OCI-LY7 (cell line): Measurements from ENCODE around the gene CELF4. TPM values are rescaled to one million over a fixed set of nuclear protein-coding genes. Genes with fewer than 3 reads are reported as not detected.

Experiments
- BruUV-seq: library from RNA; stranded (reverse); fragments of 400-500 nt; replicated peaks from 2 replicates; lab custom pipeline; 2021; lab: Mats Ljungman, UMichigan
- CTCF ChIA-PET: fragments of 300-600 bp; sonication (Branson Sonifier 250); formaldehyde crosslinking; loops from one replicate; lab custom pipeline; 2022; ENCODE audit warnings: antibody characterized with exemption; ENCODE audit not compliant: unreplicated experiment; lab: Charles Lee
- POLR2A ChIA-PET: fragments of 300-600 bp; sonication (Branson Sonifier 250); formaldehyde crosslinking; loops from one replicate; lab custom pipeline; 2022; ENCODE audit warnings: antibody characterized with exemption; lab: Charles Lee
- DNase-seq: peaks from one replicate; pipeline ENCODE4 v3.0.0-alpha.2; 2015; ENCODE audit warnings: low spot score
- H2AFZ ChIP-seq: fragments of 200-600 bp; sonication (generic), shearing (Covaris generic); 2 replicates; pipeline ENCODE4 v1.6.1; 2014; ENCODE audit warnings: mild to moderate bottlenecking, antibody characterized with exemption, low read length, moderate library complexity
- H3K27ac ChIP-seq: fragments of 200-600 bp; sonication (generic); 2 replicates; pipeline ENCODE4 v1.5.1; 2014; ENCODE audit warnings: mixed run types, low read depth, mild to moderate bottlenecking, moderate library complexity, low read length, inconsistent platforms; ENCODE audit not compliant: poor library complexity, severe bottlenecking
- H3K36me3 ChIP-seq: fragments of 200-600 bp; sonication (generic); 2 replicates; pipeline ENCODE4 v1.6.1; 2014; ENCODE audit warnings: mild to moderate bottlenecking, antibody characterized with exemption, low read length, moderate library complexity, mixed read lengths; ENCODE audit not compliant: insufficient read depth
- H3K4me1 ChIP-seq: fragments of 200-600 bp; sonication (generic); 2 replicates; pipeline ENCODE4 v1.5.1; 2014; ENCODE audit warnings: mild to moderate bottlenecking, low read length; ENCODE audit not compliant: insufficient read depth, poor library complexity, severe bottlenecking
- H3K4me2 ChIP-seq: fragments of 200-600 bp; sonication (generic); 2 replicates; pipeline ENCODE4 v1.6.1; 2014; ENCODE audit warnings: mild to moderate bottlenecking, low read length
- H3K4me3 ChIP-seq: fragments of 200-600 bp; sonication (generic); 2 replicates; pipeline ENCODE4 v1.5.1; 2014; ENCODE audit warnings: mild to moderate bottlenecking, low read depth, low read length; ENCODE audit not compliant: poor library complexity, severe bottlenecking
- H3K79me2 ChIP-seq: fragments of 200-600 bp; sonication (generic); 2 replicates; pipeline ENCODE4 v1.6.1; 2016; ENCODE audit warnings: low read depth, mild to moderate bottlenecking, low read length, moderate library complexity, mixed read lengths; ENCODE audit not compliant: insufficient read depth
- H3K9me2 ChIP-seq: fragments of 200-600 bp; sonication (generic); 2 replicates; pipeline ENCODE4 v1.6.1; 2016; ENCODE audit warnings: mild to moderate bottlenecking, low read length, mixed read lengths; ENCODE audit not compliant: insufficient read depth
- H3K9me3 ChIP-seq: fragments of 200-600 bp; sonication (generic); 2 replicates; pipeline ENCODE4 v1.6.1; 2014; ENCODE audit warnings: mild to moderate bottlenecking, mixed run types, low read length, mixed read lengths
- H4K20me1 ChIP-seq: fragments of 200-600 bp; sonication (generic); 2 replicates; pipeline ENCODE4 v1.6.1; 2014; ENCODE audit warnings: mild to moderate bottlenecking, antibody characterized with exemption, low read length, moderate library complexity, mixed read lengths; ENCODE audit not compliant: insufficient read depth
- EZH2phosphoT487 ChIP-seq: fragments of 200-600 bp; sonication (generic); IDR thresholded peaks from 2 replicates; pipeline ENCODE4 v1.6.1; 2018; ENCODE audit warnings: low read depth, borderline replicate concordance, mild to moderate bottlenecking, mixed run types, antibody characterized with exemption, low read length, moderate library complexity, mixed read lengths
- intact Hi-C: fragments of 100-400 bp; cut with micrococcal nuclease; formaldehyde crosslinking; loops from one replicate; pipeline ENCODE4 v1.10.0; 2022; ENCODE audit not compliant: unreplicated experiment
- total RNA-seq, 2 experiments: library from RNA; depleted of rRNA in 1 of 2; stranded (reverse); fragments of >200 nt in 1 of 2; shearing (Covaris generic) in 1 of 2; gene quantifications; 2 replicates each; pipeline ENCODE4 v1.2.3, GENCODE V29; 2014 to 2022
- TF ChIP-seq, protein P1 (sequence below): fragments of 200-600 bp; sonication (generic); conservative IDR thresholded peaks from 2 replicates; pipeline ENCODE4 v1.5.1; 2014; ENCODE audit warnings: mild to moderate bottlenecking, antibody characterized with exemption, low read length, moderate library complexity, mixed read lengths

The CELF4 gene
- total RNA-seq, 2 experiments from 2014 or later: not detected

- BruUV-seq: no TSS peak
- CTCF ChIA-PET: no interaction called here
- POLR2A ChIA-PET: interaction anchor here (0.5 kb wide), 1 partner anchor 12 kb away, joined by 3 read pairs; no protein-coding TSS in a partner anchor
These were observed 6.4 kb downstream of the CELF4 start for GRCh38 chr18:37559194-37559593.

DNA sequence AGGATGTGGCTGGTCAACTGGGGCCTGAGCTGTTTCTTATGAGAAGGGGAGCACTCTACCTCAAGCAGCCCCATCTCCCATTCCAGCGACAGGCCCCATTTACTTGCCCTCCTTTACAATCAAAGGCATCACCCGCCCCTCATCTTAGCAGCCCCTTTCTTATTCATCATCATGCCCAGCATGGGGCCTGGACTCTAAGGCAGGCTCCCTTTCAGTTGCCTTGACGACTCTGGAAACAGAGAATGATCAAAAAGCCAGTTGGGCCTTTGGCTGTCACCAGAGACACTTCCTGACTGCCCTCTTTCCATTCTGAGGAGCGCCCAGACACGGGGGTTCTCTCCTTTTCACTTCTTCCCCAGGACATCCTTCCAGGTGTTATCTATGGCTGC is 11.2 kb downstream of the CELF4 start:
- Histone ChIP-seq H3K9me3 (no peaks in the 10 kb centered on the region), H3K4me3 (no peak overlapping the region), H3K4me1 (peaks cover 5% of the 10 kb centered on the region), H3K9me2 (no peaks in the 10 kb centered on the region), H4K20me1 (no peaks in the 10 kb centered on the region), H3K27ac (no peak overlapping the region), H3K36me3 (no peaks in the 10 kb centered on the region), H3K79me2 (no peaks in the 10 kb centered on the region), H2AFZ (no peak overlapping the region), H3K4me2 (no peak overlapping the region)
- CTCF ChIA-PET: no interaction called here
- BruUV-seq: no TSS peak
- intact Hi-C loops: no loop called here
- POLR2A ChIA-PET: no interaction called here
- DNase-seq: no peak
- TF ChIP-seq EZH2phosphoT487: no peak
- TF ChIP-seq, protein P1, sequence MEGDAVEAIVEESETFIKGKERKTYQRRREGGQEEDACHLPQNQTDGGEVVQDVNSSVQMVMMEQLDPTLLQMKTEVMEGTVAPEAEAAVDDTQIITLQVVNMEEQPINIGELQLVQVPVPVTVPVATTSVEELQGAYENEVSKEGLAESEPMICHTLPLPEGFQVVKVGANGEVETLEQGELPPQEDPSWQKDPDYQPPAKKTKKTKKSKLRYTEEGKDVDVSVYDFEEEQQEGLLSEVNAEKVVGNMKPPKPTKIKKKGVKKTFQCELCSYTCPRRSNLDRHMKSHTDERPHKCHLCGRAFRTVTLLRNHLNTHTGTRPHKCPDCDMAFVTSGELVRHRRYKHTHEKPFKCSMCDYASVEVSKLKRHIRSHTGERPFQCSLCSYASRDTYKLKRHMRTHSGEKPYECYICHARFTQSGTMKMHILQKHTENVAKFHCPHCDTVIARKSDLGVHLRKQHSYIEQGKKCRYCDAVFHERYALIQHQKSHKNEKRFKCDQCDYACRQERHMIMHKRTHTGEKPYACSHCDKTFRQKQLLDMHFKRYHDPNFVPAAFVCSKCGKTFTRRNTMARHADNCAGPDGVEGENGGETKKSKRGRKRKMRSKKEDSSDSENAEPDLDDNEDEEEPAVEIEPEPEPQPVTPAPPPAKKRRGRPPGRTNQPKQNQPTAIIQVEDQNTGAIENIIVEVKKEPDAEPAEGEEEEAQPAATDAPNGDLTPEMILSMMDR: no peak

More at GRCh38 chr18:37559194-37559593, 6.4 kb downstream of the CELF4 start:
- no peaks in the 10 kb centered on the region for H3K9me3 ChIP-seq
- H3K4me2 ChIP-seq: no peak overlapping the region
- no peak for DNase-seq
- intact Hi-C loops: no loop called here
- no peaks in the 10 kb centered on the region for H4K20me1 ChIP-seq
- TF ChIP-seq EZH2phosphoT487: no peak
- TF ChIP-seq, protein P1: no peak
- H3K36me3 ChIP-seq: no peaks in the 10 kb centered on the region
- no peaks in the 10 kb centered on the region for H3K79me2 ChIP-seq
- H2AFZ ChIP-seq: no peak overlapping the region
- no peaks in the 10 kb centered on the region for H3K9me2 ChIP-seq
- no peak overlapping the region for H3K27ac ChIP-seq
- no peaks in the 10 kb centered on the region for H3K4me1 ChIP-seq
- no peak overlapping the region for H3K4me3 ChIP-seq

- Histone ChIP-seq H3K4me1 (peaks cover 5% of the 10 kb centered on the region), H3K79me2 (no peaks in the 10 kb centered on the region), H3K4me2 (no peak overlapping the region), H3K4me3 (no peak overlapping the region), H2AFZ (no peak overlapping the region), H4K20me1 (no peaks in the 10 kb centered on the region), H3K27ac (no peak overlapping the region), H3K9me2 (no peaks in the 10 kb centered on the region), H3K9me3 (no peaks in the 10 kb centered on the region), H3K36me3 (no peaks in the 10 kb centered on the region)
- TF ChIP-seq, protein P1: no peak
- TF ChIP-seq EZH2phosphoT487: no peak
- DNase-seq: no peak
- intact Hi-C loops: no loop called here
- ChIA-PET CTCF (no interaction called here), POLR2A (no interaction called here)
- no TSS peak for BruUV-seq
These were observed 11.8 kb downstream of the CELF4 start for GRCh38 chr18:37553633-37554398.
